ENCODE data around the gene CCNJ. TPM values are rescaled to one million over a fixed set of nuclear protein-coding genes. Genes with fewer than 3 reads are reported as not detected.

Gene CCNJ
- total RNA-seq, 1 experiment from 2014 or later: 25.6 TPM

- no peaks in the 10 kb centered on the region for H3K9me3 ChIP-seq (ENCODE audit: low read depth, low read length, poor library complexity, severe bottlenecking)
- intact Hi-C loops (cut with micrococcal nuclease; ENCODE audit: unreplicated experiment): no loop called here
- H3K36me3 ChIP-seq (ENCODE audit: insufficient read depth, low read length, poor library complexity, severe bottlenecking): no peaks in the 10 kb centered on the region
- CTCF ChIA-PET: no interaction called here
- H3K27ac ChIP-seq (ENCODE audit: low read depth, low read length, poor library complexity, severe bottlenecking): no peak overlapping the region
- H3K4me1 ChIP-seq (ENCODE audit: insufficient read depth, low read length, poor library complexity, severe bottlenecking): no peaks in the 10 kb centered on the region
- DNase-seq (ENCODE audit: low spot score): no peak
- no peak overlapping the region for H3K4me3 ChIP-seq (ENCODE audit: low read depth, low read length, poor library complexity, severe bottlenecking)
- no TSS peak for BruUV-seq (replicated peaks)
- TF ChIP-seq CTCF (conservative IDR thresholded peaks at IDR 0.05; ENCODE audit: low read depth, low read length) (no peak), EZH2 (IDR thresholded peaks at IDR 0.05; ENCODE audit: borderline replicate concordance, low read depth, low read length, poor library complexity, severe bottlenecking) (no peak)
- POLR2A ChIA-PET (ENCODE audit: low non-redundant PET): no interaction called here
- peaks cover 61% of the 10 kb centered on the region for H3K27me3 ChIP-seq (replicated peaks; ENCODE audit: insufficient read depth, low read depth, low read length, poor library complexity)
Observed at GRCh38 chr10:96096958-96097357, 53.6 kb downstream of the CCNJ start.

DNA sequence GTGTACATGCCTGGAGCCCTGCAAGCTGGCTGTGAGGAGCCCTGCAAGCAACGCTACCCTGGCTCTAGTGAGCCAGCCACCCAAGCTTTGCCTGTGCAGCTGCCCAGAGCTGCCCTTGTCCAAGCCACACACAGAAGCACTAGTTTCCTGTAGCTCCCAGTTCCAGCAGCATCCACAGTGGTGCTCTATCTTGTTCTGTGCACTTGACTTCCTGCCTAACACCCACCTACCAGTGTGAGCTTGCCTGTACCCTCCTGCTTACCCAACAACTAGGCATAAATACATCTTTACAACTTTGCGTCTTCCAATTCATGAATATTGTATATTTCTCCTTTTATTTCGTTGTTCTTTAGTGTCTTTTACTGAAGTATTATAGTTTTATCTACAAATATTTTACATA is 54.5 kb downstream of the CCNJ start:
- no peak overlapping the region for H3K27ac ChIP-seq (ENCODE audit: low read depth, low read length, poor library complexity, severe bottlenecking)
- intact Hi-C loops (cut with micrococcal nuclease; ENCODE audit: unreplicated experiment): no loop called here
- H3K4me3 ChIP-seq (ENCODE audit: low read depth, low read length, poor library complexity, severe bottlenecking): no peak overlapping the region
- H3K27me3 ChIP-seq (replicated peaks; ENCODE audit: insufficient read depth, low read depth, low read length, poor library complexity): peaks cover 65% of the 10 kb centered on the region
- no peaks in the 10 kb centered on the region for H3K9me3 ChIP-seq (ENCODE audit: low read depth, low read length, poor library complexity, severe bottlenecking)
- ChIA-PET CTCF (no interaction called here), POLR2A (ENCODE audit: low non-redundant PET) (no interaction called here)
- DNase-seq (ENCODE audit: low spot score): no peak
- no peaks in the 10 kb centered on the region for H3K36me3 ChIP-seq (ENCODE audit: insufficient read depth, low read length, poor library complexity, severe bottlenecking)
- no peaks in the 10 kb centered on the region for H3K4me1 ChIP-seq (ENCODE audit: insufficient read depth, low read length, poor library complexity, severe bottlenecking)
- no peak for TF ChIP-seq CTCF (conservative IDR thresholded peaks at IDR 0.05; ENCODE audit: low read depth, low read length)
- TF ChIP-seq EZH2 (IDR thresholded peaks at IDR 0.05; ENCODE audit: borderline replicate concordance, low read depth, low read length, poor library complexity, severe bottlenecking): no peak
- BruUV-seq (replicated peaks): no TSS peak

DNA sequence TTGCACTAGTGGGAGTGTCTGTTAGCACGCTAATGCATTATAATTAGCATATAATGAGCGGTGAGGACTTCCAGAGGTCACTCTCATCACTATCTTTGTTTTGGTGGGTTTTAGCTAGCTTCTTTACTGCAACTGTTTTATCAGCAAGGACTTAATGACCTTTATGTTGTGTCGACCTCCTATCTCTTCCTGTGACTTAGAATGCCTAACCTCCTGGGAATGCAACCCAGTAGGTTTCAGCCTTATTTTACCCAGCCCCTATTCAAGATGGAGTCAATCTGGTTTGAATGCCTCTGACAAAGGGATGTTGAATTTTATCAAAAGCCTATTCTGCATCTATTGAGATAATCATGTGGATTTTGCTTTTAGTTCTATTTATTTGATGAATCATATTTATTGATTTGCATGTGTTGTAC is 64.2 kb downstream of the CCNJ start:
- DNase-seq (ENCODE audit: low spot score): no peak
- TF ChIP-seq EZH2 (IDR thresholded peaks at IDR 0.05; ENCODE audit: borderline replicate concordance, low read depth, low read length, poor library complexity, severe bottlenecking) (no peak), CTCF (conservative IDR thresholded peaks at IDR 0.05; ENCODE audit: low read depth, low read length) (no peak)
- H3K4me1 ChIP-seq (ENCODE audit: insufficient read depth, low read length, poor library complexity, severe bottlenecking): no peaks in the 10 kb centered on the region
- peaks cover 66% of the 10 kb centered on the region for H3K27me3 ChIP-seq (replicated peaks; ENCODE audit: insufficient read depth, low read depth, low read length, poor library complexity)
- ChIA-PET CTCF (interaction anchor here (0.6 kb wide), 1 partner anchor 1013 kb away, joined by 4 read pairs; no protein-coding TSS in a partner anchor), POLR2A (ENCODE audit: low non-redundant PET) (no interaction called here)
- no TSS peak for BruUV-seq (replicated peaks)
- intact Hi-C loops (cut with micrococcal nuclease; ENCODE audit: unreplicated experiment): no loop called here
- no peaks in the 10 kb centered on the region for H3K36me3 ChIP-seq (ENCODE audit: insufficient read depth, low read length, poor library complexity, severe bottlenecking)
- H3K4me3 ChIP-seq (ENCODE audit: low read depth, low read length, poor library complexity, severe bottlenecking): no peak overlapping the region
- H3K9me3 ChIP-seq (ENCODE audit: low read depth, low read length, poor library complexity, severe bottlenecking): no peaks in the 10 kb centered on the region
- H3K27ac ChIP-seq (ENCODE audit: low read depth, low read length, poor library complexity, severe bottlenecking): no peak overlapping the region

Small RNA genes within 50 kb of the gene (microRNA-seq; reads per million reads assigned to microRNA genes)
- 120 reads per million, percentile 66 among the genes with 10 or more reads in this experiment for gene MIR3157

Other genes starting within 250 kb of the CCNJ start
- not detected in 2 replicates for gene CC2D2B, start 135.6 kb upstream of the CCNJ start, total RNA-seq (2021)
- gene ZNF518A, start 86.7 kb downstream of the CCNJ start, total RNA-seq (2021): 13.7 and 17.2 TPM in 2 replicates
- gene BLNK, start 228.0 kb downstream of the CCNJ start, total RNA-seq (2021): not detected in 2 replicates

Measured in A673 (cell line).